K562 (cell line): Measurements from ENCODE around the gene CYLD. TPM values are rescaled to one million over a fixed set of nuclear protein-coding genes. Genes with fewer than 3 reads are reported as not detected.

Source experiments
- ATAC-seq: fragments of 200-7000 bp; cut with Tn5 transposase; 3 replicates; pipeline ENCODE4 v1.9.1; 2020; ENCODE audit warnings: moderate library complexity
- BruUV-seq: library from RNA; stranded (reverse); fragments of 400-500 nt; replicated peaks from 2 replicates; lab custom pipeline; 2021; lab: Mats Ljungman, UMichigan
- CTCF ChIA-PET: fragments of 300-600 bp; formaldehyde crosslinking; extraction: SDS; loops from one replicate; lab custom pipeline; 2021; ENCODE audit warnings: low intra/inter-chr PET ratio; lab: Yijun Ruan, JAX
- POLR2A ChIA-PET: fragments of 300-600, 350-650 bp; sonication (Branson Sonifier 250); formaldehyde crosslinking; extraction: SDS; loops from one replicate; lab custom pipeline; 2021; ENCODE audit warnings: antibody characterized with exemption, inconsistent platforms; lab: Yijun Ruan, JAX
- DNase-seq, 4 experiments: peaks; one replicate each; pipeline versions ENCODE4 v3.0.0 to v3.0.0-alpha.2; 2011 to 2018; ENCODE audit warnings: low spot score in 3 of 4, mixed read lengths in 3 of 4; ENCODE audit errors: extremely low read depth in 1 of 4
- FAIRE-seq: peaks from 2 replicates; lab custom pipeline; 2011; peaks lifted over from hg19 to GRCh38; lab: Jason Lieb, UNC
- H2AFZ ChIP-seq: 2 replicates; pipeline ENCODE4 v1.6.0; 2011; ENCODE audit warnings: low read depth, low read length, control low read depth, inconsistent platforms
- H3K27ac ChIP-seq: fragments of 200-600 bp; 3 replicates; pipeline ENCODE4 v1.8.0; 2011; ENCODE audit warnings: low read depth, mild to moderate bottlenecking, control low read depth, inconsistent platforms, low read length, moderate library complexity, mixed read lengths; ENCODE audit errors: extremely low read depth
- H3K27me3 ChIP-seq, 2 experiments: fragments of 300-600 bp in 1 of 2; 2 replicates in 1 of 2; 3 replicates in 1 of 2; pipeline versions ENCODE4 v1.6.0 to v1.8.0; 2011; ENCODE audit warnings: inconsistent platforms in 2 of 2, low read length in 2 of 2, mild to moderate bottlenecking in 1 of 2, mixed read lengths in 1 of 2, moderate library complexity in 1 of 2; ENCODE audit not compliant: control insufficient read depth in 2 of 2, insufficient read depth in 2 of 2
- H3K36me3 ChIP-seq: fragments of 300-600 bp; 3 replicates; pipeline ENCODE4 v1.8.0; 2011; ENCODE audit warnings: mild to moderate bottlenecking, low read length, inconsistent platforms; ENCODE audit not compliant: control insufficient read depth, insufficient read depth
- H3K4me1 ChIP-seq, 2 experiments: fragments of 200-600 bp in 1 of 2; replicated peaks in 1 of 2; 2 replicates in 1 of 2; 3 replicates in 1 of 2; pipeline versions ENCODE4 v1.5.1 to v1.8.0; 2011; ENCODE audit warnings: inconsistent platforms in 2 of 2, low read length in 2 of 2, mild to moderate bottlenecking in 1 of 2, mixed read lengths in 1 of 2, moderate library complexity in 1 of 2; ENCODE audit not compliant: control insufficient read depth in 2 of 2, insufficient read depth in 2 of 2
- H3K4me2 ChIP-seq: 2 replicates; pipeline ENCODE4 v1.6.1; 2011; ENCODE audit warnings: low read length, control low read depth, inconsistent platforms, mixed read lengths; ENCODE audit not compliant: insufficient read depth
- H3K4me3 ChIP-seq: fragments of 200-600 bp; sonication (generic), shearing (Covaris generic); 2 replicates; pipeline ENCODE4 v1.5.1; 2016; ENCODE audit warnings: control low read depth, inconsistent platforms
- H3K79me2 ChIP-seq: fragments of 200-600 bp; 3 replicates; pipeline ENCODE4 v1.8.0; 2011; ENCODE audit warnings: low read length, inconsistent platforms; ENCODE audit not compliant: control insufficient read depth, insufficient read depth
- H3K9ac ChIP-seq, 2 experiments: 2 replicates each; pipeline versions ENCODE4 v1.6.0 to v1.6.1; 2011; ENCODE audit warnings: low read depth in 2 of 2, low read length in 2 of 2, control low read depth in 1 of 2, inconsistent platforms in 1 of 2, mild to moderate bottlenecking in 1 of 2, mixed read lengths in 1 of 2; ENCODE audit not compliant: insufficient read depth in 1 of 2
- H3K9me1 ChIP-seq: one replicate; pipeline ENCODE4 v1.6.0; 2011; ENCODE audit warnings: inconsistent platforms, mild to moderate bottlenecking, low read length, moderate library complexity; ENCODE audit not compliant: control insufficient read depth, insufficient read depth
- H3K9me3 ChIP-seq: replicated peaks from 2 replicates; pipeline ENCODE4 v1.5.1; 2011; ENCODE audit warnings: low read depth, low read length, inconsistent platforms; ENCODE audit not compliant: control insufficient read depth, insufficient read depth
- H4K20me1 ChIP-seq: replicated peaks from 2 replicates; pipeline ENCODE4 v1.6.1; 2011; ENCODE audit warnings: low read length, inconsistent platforms, mixed read lengths; ENCODE audit not compliant: control insufficient read depth, insufficient read depth
- DIDO1 ChIP-seq: fragments of 450-650 bp; IDR thresholded peaks from 2 replicates; pipeline ENCODE4 v1.6.1; 2016; ENCODE audit warnings: low read depth, missing biosample characterization, missing genetic modification characterization
- NCOR1 ChIP-seq: fragments of 450-650 bp; IDR thresholded peaks from 2 replicates; pipeline ENCODE4 v1.6.1; 2016; ENCODE audit warnings: mild to moderate bottlenecking, moderate library complexity
- TRIM28 ChIP-seq: fragments of 450-650 bp; IDR thresholded peaks from 2 replicates; pipeline ENCODE4 v1.6.1; 2017
- ZFP1 ChIP-seq: fragments of 450-650 bp; formaldehyde crosslinking; IDR thresholded peaks from 2 replicates; pipeline ENCODE4 v1.4.0; 2020; ENCODE audit warnings: mild to moderate bottlenecking, mixed read lengths
- WGBS: fragments of 100-300 bp; shearing (Covaris generic); methylation state at CpG from one replicate; pipeline ENCODE4 v1.1.6; 2016; ENCODE audit warnings: low coverage, mixed read lengths; ENCODE audit not compliant: insufficient coverage; ENCODE audit errors: missing lambda C conversion rate; 5-methylcytosine and 5-hydroxymethylcytosine counted together
- in situ Hi-C: fragments of 300-500 bp; cut with MboI; formaldehyde crosslinking; loops from 4 replicates; pipeline ENCODE4 v1.15.0; 2018; ENCODE audit warnings: inconsistent platforms, mixed read lengths
- intact Hi-C: fragments of 100-400 bp; cut with micrococcal nuclease; formaldehyde crosslinking; loops from 2 replicates; pipeline ENCODE4 v1.14.2; 2022
- polyA plus RNA-seq, 8 experiments: library from polyadenylated mRNA; depleted of rRNA in 4 of 8; stranded (reverse) in 5 of 8; unstranded in 3 of 8; fragments of >200 nt; fragmentation: Nextera tagmentation in 2 of 8; fragmentation: Illumina TruSeq in 1 of 8; extraction: Ambion mirVana in 2 of 8; extraction: Trizol in 1 of 8; gene quantifications; 2 replicates each; pipeline versions ENCODE4 v1.2.1 to v1.2.3, GENCODE V29; 2011 to 2014; ENCODE audit warnings: inconsistent platforms in 1 of 8, missing spikeins in 1 of 8
- total RNA-seq, 7 experiments: library from RNA; depleted of rRNA in 6 of 7; stranded (reverse); fragments of >200 nt in 6 of 7; fragmentation: Illumina TruSeq in 2 of 7; extraction: Trizol in 2 of 7; gene quantifications; 2 replicates each; pipeline versions ENCODE4 v1.2.1 to v1.2.3, GENCODE V29; 2011 to 2021; ENCODE audit warnings: low replicate concordance in 1 of 7
- TF ChIP-seq, protein P1 (sequence below): fragments of 250-450 bp; sonication (Bioruptor Pico); IDR thresholded peaks from 2 replicates; pipeline ENCODE4 v1.8.0; 2021; ENCODE audit warnings: moderate library complexity, mild to moderate bottlenecking, inconsistent platforms
- TF ChIP-seq, protein P2 (sequence below), 2 experiments: fragments of 450-650 bp; formaldehyde crosslinking in 1 of 2; IDR thresholded peaks; 2 replicates each; pipeline versions ENCODE4 v1.4.0 to v1.6.1; 2014 to 2020; ENCODE audit warnings: mild to moderate bottlenecking in 2 of 2, borderline replicate concordance in 1 of 2, low read depth in 1 of 2

Gene CYLD
- total and polyA plus RNA-seq, 9 of the 15 experiments (the other 6 are each of a cell fraction or from before 2014, with no cell fraction given), result 3.4 to 7.4 (median 5.3) TPM

DNA sequence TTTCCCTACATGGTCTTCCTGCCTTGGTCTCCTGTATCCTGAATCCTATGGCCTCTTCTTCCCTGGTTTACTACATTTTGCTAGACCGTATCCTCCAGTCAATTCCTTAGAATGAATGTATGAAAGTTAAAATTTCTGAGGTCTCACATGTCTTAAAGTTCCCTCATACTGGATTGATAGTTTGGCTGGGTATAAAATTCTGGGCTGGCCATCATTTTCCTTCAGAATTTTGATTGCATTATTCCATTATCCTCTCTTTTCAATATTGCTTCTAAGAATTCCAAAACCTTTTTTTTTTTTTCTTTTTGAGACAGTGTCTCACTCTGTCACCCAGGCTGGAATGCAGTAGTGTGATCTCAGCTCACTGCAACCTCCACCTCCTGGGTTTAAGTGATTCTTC lies 37.6 kb upstream of the CYLD start:
- Histone ChIP-seq H3K27me3 (peaks cover 0 to 14% of the 10 kb centered on the region in 2 experiments; a peak in 3 of 5 replicates), H3K4me3 (no peak overlapping the region), H3K9ac (no peak overlapping the region), H3K9me3 (no peaks in the 10 kb centered on the region), H3K4me1 (peaks cover 0 to 6% of the 10 kb centered on the region in 2 experiments; a peak in 3 of 5 replicates), H3K4me2 (no peak overlapping the region), H3K27ac (no peak overlapping the region), H3K79me2 (no peaks in the 10 kb centered on the region), H4K20me1 (no peaks in the 10 kb centered on the region), H3K36me3 (no peaks in the 10 kb centered on the region), H3K9me1 (no peaks in the 10 kb centered on the region), H2AFZ (no peak overlapping the region)
- in situ Hi-C loops, result no loop called here
- ATAC-seq (no peak), FAIRE-seq (no peak), DNase-seq (no peak)
- TF ChIP-seq ZFP1 (peak; percentile 98), DIDO1 (no peak), TRIM28 (peak; percentile 54; the same call in 1 of the 2 replicates)
- CTCF ChIA-PET, result no interaction called here
- BruUV-seq, result no TSS peak
- 0% methylated on average over 1 of the region's 1 CpG for WGBS
- intact Hi-C loops, result no loop called here
- POLR2A ChIA-PET, result no interaction called here

DNA sequence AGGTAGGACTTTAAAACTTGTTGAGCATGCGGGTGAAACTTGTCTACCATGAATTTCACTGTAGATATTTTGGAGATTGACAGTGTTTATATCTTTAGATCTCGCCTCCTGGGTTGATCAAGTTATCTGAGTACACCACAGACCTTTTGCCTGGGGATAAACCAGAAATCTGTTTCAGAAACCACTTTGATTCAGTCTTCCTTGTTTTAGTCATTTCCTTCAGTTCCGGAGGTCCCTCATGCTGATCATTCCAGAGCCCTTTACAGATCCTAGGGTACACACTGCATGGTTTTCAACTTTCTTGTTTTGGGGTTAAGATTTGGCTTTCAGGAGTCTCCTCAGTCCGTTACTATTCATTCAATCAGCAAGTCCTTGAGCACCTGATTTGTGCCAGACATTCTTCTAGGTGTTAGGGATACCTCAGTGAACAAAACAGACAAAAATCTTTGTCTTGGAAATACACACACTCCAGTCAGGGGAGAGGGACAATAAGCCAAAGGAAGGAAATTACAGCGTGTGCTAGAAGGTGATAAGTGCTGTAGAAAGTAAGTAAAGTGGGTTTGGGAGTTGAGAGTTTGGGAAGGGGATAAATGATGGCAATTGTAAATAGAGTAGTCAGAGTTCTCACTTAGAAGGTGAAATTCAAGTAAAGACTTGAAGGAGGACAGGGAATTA lies 36.3 kb upstream of the CYLD start:
- no peaks in the 10 kb centered on the region for H3K36me3 ChIP-seq
- H2AFZ ChIP-seq, result no peak overlapping the region
- H3K4me3 ChIP-seq, result no peak overlapping the region
- no peaks in the 10 kb centered on the region for H3K9me3 ChIP-seq
- H3K4me1 ChIP-seq, result peaks cover 0 to 2% of the 10 kb centered on the region in 2 experiments; a peak in 3 of 5 replicates
- intact Hi-C loops (no loop called here), in situ Hi-C loops (no loop called here)
- no peak overlapping the region for H3K4me2 ChIP-seq
- no peak for ATAC-seq
- BruUV-seq, result no TSS peak
- DNase-seq, result no peak
- H3K27me3 ChIP-seq, result peaks cover 3 to 17% of the 10 kb centered on the region in 2 experiments; a peak in 3 of 5 replicates
- no peak overlapping the region for H3K9ac ChIP-seq
- ChIA-PET CTCF (no interaction called here), POLR2A (no interaction called here)
- FAIRE-seq, result no peak
- WGBS, result 0% methylated on average over 5 of the region's 5 CpGs
- no peaks in the 10 kb centered on the region for H3K79me2 ChIP-seq
- H3K27ac ChIP-seq, result no peak overlapping the region
- no peaks in the 10 kb centered on the region for H4K20me1 ChIP-seq
- no peaks in the 10 kb centered on the region for H3K9me1 ChIP-seq
- TF ChIP-seq NCOR1, result no peak
- TF ChIP-seq, protein P1, sequence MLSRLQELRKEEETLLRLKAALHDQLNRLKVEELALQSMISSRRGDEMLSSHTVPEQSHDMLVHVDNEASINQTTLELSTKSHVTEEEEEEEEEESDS, result no peak
- TF ChIP-seq, protein P2, sequence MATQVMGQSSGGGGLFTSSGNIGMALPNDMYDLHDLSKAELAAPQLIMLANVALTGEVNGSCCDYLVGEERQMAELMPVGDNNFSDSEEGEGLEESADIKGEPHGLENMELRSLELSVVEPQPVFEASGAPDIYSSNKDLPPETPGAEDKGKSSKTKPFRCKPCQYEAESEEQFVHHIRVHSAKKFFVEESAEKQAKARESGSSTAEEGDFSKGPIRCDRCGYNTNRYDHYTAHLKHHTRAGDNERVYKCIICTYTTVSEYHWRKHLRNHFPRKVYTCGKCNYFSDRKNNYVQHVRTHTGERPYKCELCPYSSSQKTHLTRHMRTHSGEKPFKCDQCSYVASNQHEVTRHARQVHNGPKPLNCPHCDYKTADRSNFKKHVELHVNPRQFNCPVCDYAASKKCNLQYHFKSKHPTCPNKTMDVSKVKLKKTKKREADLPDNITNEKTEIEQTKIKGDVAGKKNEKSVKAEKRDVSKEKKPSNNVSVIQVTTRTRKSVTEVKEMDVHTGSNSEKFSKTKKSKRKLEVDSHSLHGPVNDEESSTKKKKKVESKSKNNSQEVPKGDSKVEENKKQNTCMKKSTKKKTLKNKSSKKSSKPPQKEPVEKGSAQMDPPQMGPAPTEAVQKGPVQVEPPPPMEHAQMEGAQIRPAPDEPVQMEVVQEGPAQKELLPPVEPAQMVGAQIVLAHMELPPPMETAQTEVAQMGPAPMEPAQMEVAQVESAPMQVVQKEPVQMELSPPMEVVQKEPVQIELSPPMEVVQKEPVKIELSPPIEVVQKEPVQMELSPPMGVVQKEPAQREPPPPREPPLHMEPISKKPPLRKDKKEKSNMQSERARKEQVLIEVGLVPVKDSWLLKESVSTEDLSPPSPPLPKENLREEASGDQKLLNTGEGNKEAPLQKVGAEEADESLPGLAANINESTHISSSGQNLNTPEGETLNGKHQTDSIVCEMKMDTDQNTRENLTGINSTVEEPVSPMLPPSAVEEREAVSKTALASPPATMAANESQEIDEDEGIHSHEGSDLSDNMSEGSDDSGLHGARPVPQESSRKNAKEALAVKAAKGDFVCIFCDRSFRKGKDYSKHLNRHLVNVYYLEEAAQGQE (IDR thresholded peaks at IDR 0.05; ENCODE audit: borderline replicate concordance), result no peak
- TF ChIP-seq, protein P2 (CRISPR knock-in tag; IDR thresholded peaks at IDR 0.05; ENCODE audit: low read depth), result no peak
